Glutamatergic neuron (in vitro differentiated cells): Measurements from ENCODE around the gene MAPK8. TPM values are rescaled to one million over a fixed set of nuclear protein-coding genes. Genes with fewer than 3 reads are reported as not detected.

Experiments
- DNase-seq: peaks from one replicate; pipeline ENCODE4 v3.0.0; 2022
- H3K27ac Mint-ChIP-seq: one replicate; pipeline ENCODE4 v1.8.0; 2020; ENCODE audit warnings: mild to moderate bottlenecking, mixed read lengths, inconsistent platforms; ENCODE audit not compliant: unreplicated experiment
- H3K27me3 Mint-ChIP-seq: one replicate; pipeline ENCODE4 v1.8.0; 2020; ENCODE audit warnings: mild to moderate bottlenecking, moderate library complexity, mixed read lengths, inconsistent platforms; ENCODE audit not compliant: unreplicated experiment
- H3K36me3 Mint-ChIP-seq: one replicate; pipeline ENCODE4 v1.8.0; 2020; ENCODE audit warnings: mild to moderate bottlenecking, mixed read lengths, inconsistent platforms; ENCODE audit not compliant: unreplicated experiment
- H3K4me1 Mint-ChIP-seq: one replicate; pipeline ENCODE4 v1.8.0; 2020; ENCODE audit warnings: mild to moderate bottlenecking, low read depth, mixed read lengths, inconsistent platforms; ENCODE audit not compliant: unreplicated experiment
- H3K4me3 Mint-ChIP-seq: one replicate; pipeline ENCODE4 v1.8.0; 2020; ENCODE audit warnings: mild to moderate bottlenecking, mixed read lengths, inconsistent platforms; ENCODE audit not compliant: unreplicated experiment
- H3K9me3 Mint-ChIP-seq: one replicate; pipeline ENCODE4 v1.8.0; 2020; ENCODE audit warnings: mild to moderate bottlenecking, moderate library complexity, mixed read lengths, inconsistent platforms; ENCODE audit not compliant: unreplicated experiment
- total RNA-seq: library from RNA; stranded (reverse); fragmentation: NEBNext Ultra II Directional; extraction: Animal tissue kit (Norgen Biotek cat#: 25700); gene quantifications from one replicate; pipeline ENCODE4 v1.2.1, GENCODE V29; 2021; ENCODE audit not compliant: unreplicated experiment
- TF ChIP-seq, protein P1 (sequence below): fragments of 200-600 bp; sonication (generic); IDR thresholded peaks from one replicate; pipeline ENCODE4 v1.5.0; 2021; ENCODE audit not compliant: partially characterized antibody, unreplicated experiment

The MAPK8 gene
- total RNA-seq, 1 donor from 2014 or later: 317 TPM

DNA sequence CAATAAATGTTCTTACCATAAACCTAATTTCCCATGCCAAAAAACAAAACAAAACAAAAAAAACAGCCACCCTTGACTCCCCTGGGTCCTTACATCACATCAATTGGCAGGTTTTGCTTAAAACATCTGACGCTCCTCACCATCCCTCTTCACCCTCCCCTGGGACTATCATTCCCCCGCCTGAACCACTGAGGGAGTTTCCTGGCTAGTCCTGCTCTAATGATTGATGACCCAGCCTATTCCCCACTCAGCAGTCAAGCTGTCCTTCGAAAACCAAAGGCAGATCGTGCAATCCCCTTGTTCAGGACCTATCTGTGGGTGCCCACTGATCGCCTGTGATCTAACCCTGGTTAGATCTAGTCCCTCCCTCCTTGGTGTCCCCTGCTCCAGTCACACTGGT, 20.8 kb upstream of the MAPK8 start:
- Mint-ChIP-seq H3K9me3 (peaks cover 11% of the 10 kb centered on the region), H3K4me1 (peaks cover 29% of the 10 kb centered on the region), H3K36me3 (peaks cover 29% of the 10 kb centered on the region), H3K27me3 (peaks cover 7% of the 10 kb centered on the region), H3K4me3 (peak overlapping the region; percentile 47), H3K27ac (no peak overlapping the region)
- TF ChIP-seq, protein P1, sequence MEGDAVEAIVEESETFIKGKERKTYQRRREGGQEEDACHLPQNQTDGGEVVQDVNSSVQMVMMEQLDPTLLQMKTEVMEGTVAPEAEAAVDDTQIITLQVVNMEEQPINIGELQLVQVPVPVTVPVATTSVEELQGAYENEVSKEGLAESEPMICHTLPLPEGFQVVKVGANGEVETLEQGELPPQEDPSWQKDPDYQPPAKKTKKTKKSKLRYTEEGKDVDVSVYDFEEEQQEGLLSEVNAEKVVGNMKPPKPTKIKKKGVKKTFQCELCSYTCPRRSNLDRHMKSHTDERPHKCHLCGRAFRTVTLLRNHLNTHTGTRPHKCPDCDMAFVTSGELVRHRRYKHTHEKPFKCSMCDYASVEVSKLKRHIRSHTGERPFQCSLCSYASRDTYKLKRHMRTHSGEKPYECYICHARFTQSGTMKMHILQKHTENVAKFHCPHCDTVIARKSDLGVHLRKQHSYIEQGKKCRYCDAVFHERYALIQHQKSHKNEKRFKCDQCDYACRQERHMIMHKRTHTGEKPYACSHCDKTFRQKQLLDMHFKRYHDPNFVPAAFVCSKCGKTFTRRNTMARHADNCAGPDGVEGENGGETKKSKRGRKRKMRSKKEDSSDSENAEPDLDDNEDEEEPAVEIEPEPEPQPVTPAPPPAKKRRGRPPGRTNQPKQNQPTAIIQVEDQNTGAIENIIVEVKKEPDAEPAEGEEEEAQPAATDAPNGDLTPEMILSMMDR: no peak
- peak; percentile 25 for DNase-seq

DNA sequence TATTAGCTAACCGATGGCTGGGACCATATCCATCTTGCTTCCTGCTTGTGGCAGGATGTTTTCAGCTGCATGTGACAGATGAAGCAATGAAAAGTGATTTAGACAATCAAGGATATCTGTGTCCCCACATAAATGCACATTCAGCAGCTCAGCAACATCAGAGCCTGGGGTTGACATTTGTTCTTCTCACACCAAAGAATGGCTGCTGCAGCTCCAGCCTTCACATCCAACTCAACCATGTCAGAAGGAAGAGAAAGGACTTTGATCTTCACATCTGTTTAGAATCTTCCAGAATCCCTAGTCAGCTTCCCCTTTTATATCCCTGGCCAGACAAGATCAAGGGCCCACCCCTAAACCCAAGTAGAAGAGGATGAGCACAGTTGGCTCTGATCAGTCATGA, 20.1 kb upstream of the MAPK8 start:
- no peak overlapping the region for H3K4me3 Mint-ChIP-seq
- peaks cover 29% of the 10 kb centered on the region for H3K4me1 Mint-ChIP-seq
- DNase-seq: no peak
- peaks cover 27% of the 10 kb centered on the region for H3K36me3 Mint-ChIP-seq
- H3K9me3 Mint-ChIP-seq: peaks cover 11% of the 10 kb centered on the region
- TF ChIP-seq, protein P1: no peak
- H3K27me3 Mint-ChIP-seq: peaks cover 7% of the 10 kb centered on the region
- no peak overlapping the region for H3K27ac Mint-ChIP-seq

DNA sequence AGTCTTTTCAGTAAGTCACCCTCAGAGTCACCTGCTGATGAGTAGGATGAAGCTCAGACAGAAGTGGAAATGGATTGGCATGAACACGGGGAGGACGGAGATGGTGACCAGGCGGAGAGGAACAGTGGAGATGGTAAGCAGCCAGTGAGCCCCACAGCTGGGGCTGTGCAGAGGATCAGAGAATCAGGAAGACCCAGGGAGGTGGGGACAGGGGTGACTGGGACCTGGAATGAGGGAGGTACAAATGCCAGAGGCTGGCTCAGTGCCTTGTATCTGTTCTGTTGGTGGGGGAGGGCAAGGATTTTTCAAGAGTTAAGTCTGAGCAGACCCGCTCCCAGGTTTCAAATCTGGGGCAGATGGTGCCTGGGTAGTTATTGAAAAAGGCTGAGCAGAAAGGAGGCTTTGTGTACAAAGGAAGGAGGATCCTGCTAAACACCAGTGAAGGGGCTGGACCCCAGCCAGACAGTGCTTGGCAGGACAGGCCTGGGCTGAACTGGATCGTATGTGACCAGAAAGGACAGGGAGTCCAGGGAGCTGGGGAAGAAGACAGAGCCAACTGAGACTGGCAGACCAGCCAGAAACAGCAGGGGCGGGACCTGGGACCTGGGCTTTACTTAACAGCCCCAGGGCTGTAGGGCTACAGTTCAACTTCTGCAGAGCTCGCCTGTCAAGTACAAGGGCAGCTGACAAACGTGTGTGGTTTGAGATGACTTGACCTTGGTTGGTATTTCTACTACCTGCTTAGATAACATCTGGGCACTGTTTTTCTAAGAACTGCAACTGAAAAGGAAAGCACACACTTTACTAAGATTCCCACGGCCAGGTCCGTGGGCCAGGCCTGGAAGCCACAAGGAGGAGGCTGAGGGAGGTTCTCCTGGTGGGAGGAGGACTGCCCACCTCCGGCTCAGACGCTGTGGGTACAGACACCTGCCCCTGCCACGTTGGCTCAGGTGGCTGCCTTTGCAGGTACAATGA, 18.8 kb upstream of the MAPK8 start:
- peaks cover 7% of the 10 kb centered on the region for H3K27me3 Mint-ChIP-seq
- H3K4me3 Mint-ChIP-seq: peak overlapping the region; percentile 4
- peaks cover 29% of the 10 kb centered on the region for H3K4me1 Mint-ChIP-seq
- H3K36me3 Mint-ChIP-seq: peaks cover 21% of the 10 kb centered on the region
- TF ChIP-seq, protein P1: no peak
- H3K9me3 Mint-ChIP-seq: peaks cover 11% of the 10 kb centered on the region
- H3K27ac Mint-ChIP-seq: peak overlapping the region; percentile 23
- no peak for DNase-seq

DNA sequence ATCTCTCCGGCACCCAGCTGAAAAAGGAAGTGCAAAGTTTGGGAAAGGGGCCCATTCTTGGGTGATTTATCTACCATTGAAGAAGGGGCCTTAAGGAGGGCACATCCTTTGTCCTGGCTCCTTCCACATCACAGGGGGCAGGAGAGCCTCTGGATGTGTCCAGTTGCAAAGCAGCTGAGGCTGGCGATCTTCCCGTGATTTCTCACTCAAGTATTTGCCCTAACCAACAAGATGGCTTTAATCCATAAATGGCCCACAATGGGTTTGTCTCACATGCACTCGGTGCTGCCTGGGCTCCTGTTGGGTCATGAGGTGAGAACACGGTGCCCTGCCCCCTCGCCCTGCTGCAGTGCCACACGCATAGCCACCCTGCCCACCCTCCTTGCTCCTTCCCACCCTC, 17.8 kb upstream of the MAPK8 start:
- Mint-ChIP-seq H3K36me3 (peaks cover 19% of the 10 kb centered on the region), H3K4me1 (peaks cover 29% of the 10 kb centered on the region), H3K27me3 (peaks cover 6% of the 10 kb centered on the region), H3K27ac (no peak overlapping the region), H3K9me3 (peaks cover 10% of the 10 kb centered on the region), H3K4me3 (no peak overlapping the region)
- DNase-seq: no peak
- TF ChIP-seq, protein P1: no peak
